Activated CD4-positive, alpha-beta memory T cell treated with anti-CD3 and anti-CD28 coated beads for 36 hours (primary cell): ENCODE results near the gene KRT9. TPM values are rescaled to one million over a fixed set of nuclear protein-coding genes. Genes with fewer than 3 reads are reported as not detected.

Experiments
- CTCF ChIA-PET: fragments of 350-600 bp; sonication (Branson Sonifier 250); formaldehyde crosslinking; loops from one replicate; lab custom pipeline; 2021; ENCODE audit warnings: antibody characterized with exemption, inconsistent platforms; lab: Charles Lee
- POLR2A ChIA-PET: fragments of 350-600 bp; sonication (Branson Sonifier 250); formaldehyde crosslinking; loops from one replicate; lab custom pipeline; 2021; ENCODE audit warnings: antibody characterized with exemption; lab: Charles Lee
- DNase-seq: peaks from one replicate; pipeline ENCODE4 v3.0.0-alpha.2; 2020
- H3K27ac Mint-ChIP-seq: one replicate; pipeline ENCODE4 v1.8.0; 2021; ENCODE audit warnings: mixed read lengths
- H3K27me3 Mint-ChIP-seq: one replicate; pipeline ENCODE4 v1.8.0; 2021; ENCODE audit warnings: mixed read lengths
- H3K36me3 Mint-ChIP-seq: one replicate; pipeline ENCODE4 v1.8.0; 2021; ENCODE audit warnings: mixed read lengths
- H3K4me1 Mint-ChIP-seq: one replicate; pipeline ENCODE4 v1.8.0; 2021; ENCODE audit warnings: low read depth, mixed read lengths
- H3K4me3 Mint-ChIP-seq: one replicate; pipeline ENCODE4 v1.8.0; 2021; ENCODE audit warnings: mild to moderate bottlenecking, mixed read lengths
- H3K9me3 Mint-ChIP-seq: one replicate; pipeline ENCODE4 v1.8.0; 2021; ENCODE audit warnings: mixed read lengths
- intact Hi-C: fragments of 100-400 bp; cut with micrococcal nuclease; formaldehyde crosslinking; loops from one replicate; pipeline ENCODE4 v1.15.1; 2023
- total RNA-seq, 2 experiments: library from RNA; stranded (reverse); gene quantifications; one replicate each; pipeline ENCODE4 v1.2.3, GENCODE V29; 2021

Gene KRT9
- total RNA-seq, 2 experiments from 2014 or later: not detected

DNA sequence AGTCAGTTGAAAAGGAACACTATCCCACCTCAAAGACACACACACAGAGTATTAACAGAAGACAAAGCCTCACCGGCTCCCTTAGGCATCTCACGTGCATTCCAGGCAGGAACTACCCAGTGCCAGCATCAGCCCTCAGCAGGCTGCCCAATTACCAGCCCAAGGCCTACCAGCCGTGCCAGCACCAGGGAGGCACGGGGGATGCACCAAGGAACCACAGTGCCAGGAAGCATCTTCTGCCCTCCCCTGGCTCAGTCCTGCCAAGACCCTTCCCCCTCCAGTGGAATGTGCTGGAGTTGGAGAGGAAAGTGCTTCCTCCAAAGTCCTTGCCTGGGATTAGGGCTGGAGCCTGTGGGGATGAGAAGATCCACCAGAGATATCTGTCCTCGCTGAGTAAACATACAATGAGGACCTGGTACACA lies 32.8 kb downstream of the KRT9 start:
- H3K27ac Mint-ChIP-seq: no peak overlapping the region
- no peak overlapping the region for H3K4me3 Mint-ChIP-seq
- intact Hi-C loops: no loop called here
- DNase-seq: no peak
- POLR2A ChIA-PET: no interaction called here
- CTCF ChIA-PET: no interaction called here
- no peaks in the 10 kb centered on the region for H3K27me3 Mint-ChIP-seq
- H3K9me3 Mint-ChIP-seq: no peaks in the 10 kb centered on the region
- H3K4me1 Mint-ChIP-seq: no peaks in the 10 kb centered on the region
- H3K36me3 Mint-ChIP-seq: no peaks in the 10 kb centered on the region

DNA sequence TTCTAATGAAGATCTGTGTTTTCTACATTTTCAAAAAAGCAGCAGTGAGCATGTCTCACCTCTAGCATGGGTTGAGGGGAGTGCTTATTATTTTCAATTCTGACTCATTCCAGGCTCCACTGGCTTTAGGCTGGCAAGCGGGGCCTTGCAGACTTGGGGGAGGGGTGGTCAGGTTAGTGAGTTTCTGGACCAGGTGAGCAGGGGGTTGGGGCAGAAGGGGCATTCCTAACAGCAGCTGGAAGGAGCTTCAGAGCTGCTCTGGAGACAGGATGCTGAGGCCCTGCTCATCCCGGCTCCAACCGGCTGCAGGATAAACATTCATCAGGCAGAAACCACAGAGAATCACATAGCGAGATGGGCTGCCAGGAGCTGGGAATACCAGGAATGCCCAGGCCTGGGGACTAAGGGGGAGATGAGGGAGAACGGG lies 33.3 kb downstream of the KRT9 start:
- Mint-ChIP-seq H3K9me3 (no peaks in the 10 kb centered on the region), H3K27ac (no peak overlapping the region), H3K27me3 (peaks cover 2% of the 10 kb centered on the region), H3K4me1 (no peaks in the 10 kb centered on the region), H3K36me3 (no peaks in the 10 kb centered on the region), H3K4me3 (no peak overlapping the region)
- POLR2A ChIA-PET: no interaction called here
- intact Hi-C loops: no loop called here
- no peak for DNase-seq
- CTCF ChIA-PET: no interaction called here

DNA sequence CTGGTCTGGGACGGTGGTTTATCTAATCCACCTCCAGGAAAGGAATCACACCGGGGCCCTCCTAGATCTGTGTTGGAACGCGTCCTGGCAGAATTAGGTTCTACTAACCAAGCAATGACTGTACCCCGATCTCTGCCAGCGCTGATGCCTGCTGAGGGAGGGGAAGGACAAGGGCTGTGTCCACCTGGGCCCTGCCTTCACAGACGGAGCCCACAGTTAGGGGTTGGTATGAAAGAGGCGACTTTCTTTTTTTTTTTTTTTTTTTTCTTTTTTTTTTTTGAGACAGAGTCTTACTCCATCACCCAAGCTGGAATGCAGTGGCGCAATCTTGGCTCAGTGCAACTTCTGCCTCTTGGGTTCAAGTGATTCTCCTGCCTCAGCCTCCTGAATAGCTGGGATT lies 33.9 kb downstream of the KRT9 start:
- Mint-ChIP-seq H3K27me3 (peaks cover 2% of the 10 kb centered on the region), H3K4me3 (no peak overlapping the region), H3K27ac (no peak overlapping the region), H3K4me1 (no peaks in the 10 kb centered on the region), H3K36me3 (no peaks in the 10 kb centered on the region), H3K9me3 (no peaks in the 10 kb centered on the region)
- no peak for DNase-seq
- POLR2A ChIA-PET: no interaction called here
- CTCF ChIA-PET: interaction anchor here (4.1 kb wide), 1 partner anchor 11 kb away, joined by 26 read pairs; no protein-coding TSS in a partner anchor
- intact Hi-C loops: no loop called here

DNA sequence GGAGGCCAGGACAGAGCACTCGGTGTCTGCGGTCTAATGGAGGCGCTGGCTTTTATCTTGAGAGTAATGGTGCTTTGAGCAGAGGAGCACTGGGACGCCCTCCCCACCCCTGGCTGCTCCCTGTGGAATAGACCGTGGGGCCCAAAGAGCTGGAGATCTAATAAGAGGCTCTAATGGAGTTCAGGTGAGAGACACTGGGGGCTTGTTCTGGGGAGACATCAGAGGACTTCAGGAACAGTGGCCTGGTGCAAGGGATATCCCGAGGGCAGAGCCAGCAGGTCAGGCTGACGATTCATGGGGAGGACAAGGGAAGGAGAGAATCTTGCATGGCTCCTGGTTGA lies 34.3 kb downstream of the KRT9 start:
- peaks cover 4% of the 10 kb centered on the region for H3K27me3 Mint-ChIP-seq
- H3K27ac Mint-ChIP-seq: no peak overlapping the region
- no peaks in the 10 kb centered on the region for H3K9me3 Mint-ChIP-seq
- CTCF ChIA-PET: interaction anchor here (4.1 kb wide), 1 partner anchor 11 kb away, joined by 26 read pairs; no protein-coding TSS in a partner anchor
- intact Hi-C loops: no loop called here
- POLR2A ChIA-PET: no interaction called here
- H3K36me3 Mint-ChIP-seq: no peaks in the 10 kb centered on the region
- DNase-seq: no peak
- no peak overlapping the region for H3K4me3 Mint-ChIP-seq
- no peaks in the 10 kb centered on the region for H3K4me1 Mint-ChIP-seq

DNA sequence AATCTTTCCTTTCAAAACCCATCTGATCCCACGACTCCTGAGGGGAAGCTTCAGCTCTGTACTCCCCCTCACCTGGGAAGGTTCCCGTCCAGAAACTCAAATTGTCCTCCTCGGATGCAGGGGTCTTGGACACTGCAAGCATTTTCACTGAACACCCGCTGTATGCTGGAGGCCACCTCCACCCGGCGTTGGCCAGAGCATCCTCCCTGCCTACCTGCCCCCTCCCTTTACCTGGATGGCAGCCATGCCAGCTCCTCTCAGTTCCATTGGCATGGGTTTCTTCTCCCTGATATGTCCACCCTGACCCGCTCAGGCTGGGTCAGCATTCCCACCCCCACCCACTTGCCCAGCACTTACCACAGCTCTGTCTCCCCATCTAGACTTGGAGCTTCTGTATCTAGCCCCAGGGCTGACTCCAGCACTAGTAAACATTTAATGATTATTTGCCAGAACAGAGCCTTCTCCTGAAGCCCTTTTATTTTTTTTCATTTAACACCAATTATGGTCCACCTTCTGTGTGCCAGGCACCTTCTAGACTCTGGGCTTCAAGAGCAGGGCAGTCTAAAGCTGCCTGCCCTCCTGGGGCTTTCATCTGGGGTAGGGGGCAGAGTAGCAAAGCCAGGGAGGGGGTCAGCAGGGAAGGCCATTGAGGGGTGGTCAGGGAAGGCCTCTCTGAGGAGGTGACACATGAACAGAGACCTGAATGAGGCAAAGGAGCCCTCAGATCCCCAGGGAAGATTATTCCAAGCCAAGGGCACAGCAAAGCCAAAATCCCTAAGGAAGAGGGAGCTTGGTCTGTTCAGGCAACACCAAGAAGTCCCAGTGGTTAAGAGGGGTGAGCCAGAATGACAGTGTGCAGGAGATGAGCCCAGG lies 34.9 kb downstream of the KRT9 start:
- POLR2A ChIA-PET: no interaction called here
- CTCF ChIA-PET: interaction anchor here (4.1 kb wide), 1 partner anchor 12 kb away, joined by 26 read pairs; no protein-coding TSS in a partner anchor
- Mint-ChIP-seq H3K4me3 (no peak overlapping the region), H3K4me1 (no peaks in the 10 kb centered on the region), H3K27ac (no peak overlapping the region), H3K36me3 (no peaks in the 10 kb centered on the region), H3K27me3 (peaks cover 4% of the 10 kb centered on the region), H3K9me3 (no peaks in the 10 kb centered on the region)
- intact Hi-C loops: no loop called here
- DNase-seq: no peak

DNA sequence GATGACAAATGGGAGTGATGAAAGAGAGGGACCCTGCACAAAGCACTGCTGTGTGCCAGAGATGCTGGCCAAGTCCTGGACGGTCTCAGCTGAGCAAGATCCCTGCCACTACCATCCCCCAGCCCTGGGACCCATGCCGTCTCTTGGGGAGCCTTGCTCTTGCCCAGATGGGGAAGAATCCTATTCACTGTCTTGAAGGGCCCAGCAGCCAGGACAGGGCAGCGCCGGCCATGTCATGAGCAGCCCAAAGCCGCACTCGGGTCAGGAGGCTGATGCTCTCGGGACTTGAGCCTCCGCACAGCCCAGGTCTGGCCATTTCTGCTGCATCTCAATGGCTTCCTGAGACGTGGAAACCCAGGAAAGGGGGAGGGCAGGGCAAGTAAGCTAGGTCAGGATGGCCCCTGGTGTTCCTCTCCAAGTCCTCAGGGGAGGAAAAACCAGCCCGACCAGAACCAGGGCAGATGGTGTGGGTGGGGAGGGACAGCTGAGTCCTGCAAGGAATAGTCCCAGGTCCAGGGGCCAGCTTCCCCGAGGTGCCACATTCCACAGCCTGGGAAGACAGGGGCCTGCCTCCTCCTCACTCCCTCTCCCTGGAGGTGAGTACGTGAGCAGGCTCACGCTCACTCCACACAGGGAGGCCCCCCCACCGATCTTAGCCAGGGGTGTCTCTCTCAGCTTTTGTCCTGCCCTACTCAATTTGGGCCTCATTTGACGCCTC lies 35.9 kb downstream of the KRT9 start:
- Mint-ChIP-seq H3K36me3 (no peaks in the 10 kb centered on the region), H3K4me1 (no peaks in the 10 kb centered on the region), H3K9me3 (no peaks in the 10 kb centered on the region), H3K27me3 (peaks cover 7% of the 10 kb centered on the region), H3K4me3 (no peak overlapping the region), H3K27ac (no peak overlapping the region)
- no peak for DNase-seq
- CTCF ChIA-PET: interaction anchor here (4.1 kb wide), 1 partner anchor 13 kb away, joined by 26 read pairs; no protein-coding TSS in a partner anchor
- POLR2A ChIA-PET: no interaction called here
- intact Hi-C loops: no loop called here

DNA sequence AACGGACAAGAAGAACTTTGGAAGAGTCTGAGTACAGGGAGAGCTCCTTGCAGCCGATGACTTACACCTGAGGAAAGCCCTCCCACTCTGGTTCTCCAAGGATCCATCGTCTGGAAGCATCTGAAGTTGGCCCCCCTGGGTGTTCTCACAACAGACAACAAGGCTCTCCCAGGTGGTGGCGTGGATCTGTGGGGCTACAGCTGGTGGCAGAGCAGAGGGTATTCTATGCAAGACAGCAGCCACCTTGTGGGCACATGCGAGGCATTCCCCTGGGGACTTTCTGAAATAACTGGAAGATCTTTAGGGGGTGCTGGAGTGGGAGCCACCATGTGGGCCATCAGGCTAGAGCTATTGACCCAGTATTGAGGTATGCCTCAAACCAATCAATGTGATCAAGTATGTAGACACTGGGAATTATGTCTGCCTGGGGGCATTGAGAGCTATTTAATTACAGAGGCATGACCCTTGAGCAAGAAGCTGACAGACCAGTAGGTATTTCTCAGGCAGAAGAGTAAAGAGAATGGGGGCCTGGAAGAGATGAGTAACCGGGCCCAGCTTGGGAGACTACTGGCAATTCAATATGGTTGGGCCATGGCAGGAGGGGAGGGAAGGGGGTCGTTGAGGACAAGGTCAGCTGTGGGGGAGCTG lies 36.8 kb downstream of the KRT9 start:
- intact Hi-C loops: no loop called here
- DNase-seq: no peak
- H3K9me3 Mint-ChIP-seq: no peaks in the 10 kb centered on the region

DNA sequence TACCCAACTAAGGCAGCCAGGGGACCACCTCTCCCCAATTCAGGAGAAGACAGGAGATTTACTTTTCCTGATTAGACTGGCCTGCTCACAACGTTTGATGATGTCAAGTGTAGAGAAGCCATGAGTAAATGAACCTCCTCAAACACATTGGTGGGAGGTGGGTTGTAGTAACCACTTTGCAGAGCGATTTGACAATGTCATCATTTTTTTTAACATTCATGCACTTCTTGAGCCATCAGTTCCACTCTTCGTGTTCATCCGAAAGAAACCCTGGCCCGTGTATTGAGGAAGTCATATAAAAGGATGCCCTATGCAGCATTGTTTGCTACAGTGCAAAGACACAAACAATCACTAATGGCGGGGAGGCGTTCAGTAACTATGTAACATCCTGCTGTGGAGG lies 38.2 kb downstream of the KRT9 start:
- CTCF ChIA-PET: interaction anchor here (2.0 kb wide), 1 partner anchor 16 kb away, joined by 14 read pairs; no protein-coding TSS in a partner anchor
- H3K9me3 Mint-ChIP-seq: no peaks in the 10 kb centered on the region
- DNase-seq: no peak
- intact Hi-C loops: no loop called here
- no peak overlapping the region for H3K4me3 Mint-ChIP-seq
- H3K27me3 Mint-ChIP-seq: peaks cover 23% of the 10 kb centered on the region
- H3K36me3 Mint-ChIP-seq: no peaks in the 10 kb centered on the region
- POLR2A ChIA-PET: no interaction called here
- no peaks in the 10 kb centered on the region for H3K4me1 Mint-ChIP-seq
- no peak overlapping the region for H3K27ac Mint-ChIP-seq

More for the DNA sequence above, 36.8 kb downstream of the KRT9 start:
- POLR2A ChIA-PET: no interaction called here
- Mint-ChIP-seq H3K4me1 (no peaks in the 10 kb centered on the region), H3K4me3 (no peak overlapping the region), H3K36me3 (no peaks in the 10 kb centered on the region), H3K27me3 (peaks cover 10% of the 10 kb centered on the region), H3K27ac (no peak overlapping the region)
- CTCF ChIA-PET: interaction anchor here (4.1 kb wide), 1 partner anchor 14 kb away, joined by 26 read pairs; no protein-coding TSS in a partner anchor

DNA sequence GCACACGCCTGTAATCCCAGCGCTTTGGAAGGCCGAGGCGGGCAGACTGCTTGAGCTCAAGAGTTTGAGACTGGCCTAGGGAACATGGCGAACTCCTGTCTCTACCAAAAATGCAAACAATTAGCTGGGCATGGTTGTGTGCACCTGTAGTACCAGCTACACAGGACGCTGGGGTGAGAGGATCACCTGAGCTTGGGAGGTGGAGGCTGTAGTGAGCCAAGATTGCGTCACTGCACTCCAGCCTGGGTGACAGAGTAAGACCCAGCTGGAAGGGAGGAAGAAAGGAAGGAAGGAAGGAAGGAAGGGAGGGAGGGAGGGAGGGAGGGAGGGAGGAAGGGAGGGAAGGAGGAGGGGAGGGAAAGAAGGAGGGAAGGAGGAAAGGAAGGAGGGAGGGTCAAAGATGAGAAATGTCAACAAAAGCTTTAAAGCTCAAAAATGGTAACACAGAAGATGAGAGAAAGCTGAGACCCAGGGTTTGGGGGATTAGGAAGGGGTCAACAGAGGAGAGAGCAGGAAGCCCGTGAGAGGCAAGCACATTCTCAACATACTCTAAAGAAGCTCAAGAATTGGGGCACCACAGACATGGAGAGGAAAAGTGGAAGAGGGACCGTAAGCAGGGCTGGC lies 38.8 kb downstream of the KRT9 start:
- Mint-ChIP-seq H3K9me3 (no peaks in the 10 kb centered on the region), H3K4me1 (no peaks in the 10 kb centered on the region), H3K4me3 (no peak overlapping the region), H3K27me3 (peaks cover 28% of the 10 kb centered on the region), H3K36me3 (no peaks in the 10 kb centered on the region), H3K27ac (no peak overlapping the region)
- intact Hi-C loops: no loop called here
- no peak for DNase-seq
- ChIA-PET POLR2A (no interaction called here), CTCF (interaction anchor here (2.0 kb wide), 1 partner anchor 16 kb away, joined by 14 read pairs; no protein-coding TSS in a partner anchor)

DNA sequence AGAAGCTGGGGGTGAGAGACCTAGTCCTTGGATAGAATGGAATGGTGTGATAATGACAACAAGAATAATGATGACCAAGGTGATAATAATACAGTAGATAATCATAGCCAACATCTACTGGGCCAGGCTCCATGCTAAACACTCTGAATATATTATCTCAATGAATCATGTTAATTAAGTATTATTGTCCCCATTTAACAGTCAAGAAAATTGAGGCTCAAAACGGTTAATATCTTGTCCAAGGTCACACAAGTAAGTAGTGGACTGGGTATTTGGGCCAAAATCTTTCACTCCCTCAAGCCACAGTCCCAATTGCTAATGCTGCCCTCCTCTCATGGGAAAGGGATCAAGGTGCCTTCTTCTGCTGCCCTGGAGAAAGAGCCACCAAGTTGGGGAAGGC lies 39.9 kb downstream of the KRT9 start:
- no peak for DNase-seq
- POLR2A ChIA-PET: no interaction called here
- peaks cover 5% of the 10 kb centered on the region for H3K4me1 Mint-ChIP-seq
- peaks cover 33% of the 10 kb centered on the region for H3K27me3 Mint-ChIP-seq
- intact Hi-C loops: no loop called here
- no peaks in the 10 kb centered on the region for H3K36me3 Mint-ChIP-seq
- CTCF ChIA-PET: interaction anchor here (2.0 kb wide), 1 partner anchor 17 kb away, joined by 14 read pairs; no protein-coding TSS in a partner anchor
- H3K4me3 Mint-ChIP-seq: no peak overlapping the region
- no peaks in the 10 kb centered on the region for H3K9me3 Mint-ChIP-seq
- H3K27ac Mint-ChIP-seq: no peak overlapping the region

DNA sequence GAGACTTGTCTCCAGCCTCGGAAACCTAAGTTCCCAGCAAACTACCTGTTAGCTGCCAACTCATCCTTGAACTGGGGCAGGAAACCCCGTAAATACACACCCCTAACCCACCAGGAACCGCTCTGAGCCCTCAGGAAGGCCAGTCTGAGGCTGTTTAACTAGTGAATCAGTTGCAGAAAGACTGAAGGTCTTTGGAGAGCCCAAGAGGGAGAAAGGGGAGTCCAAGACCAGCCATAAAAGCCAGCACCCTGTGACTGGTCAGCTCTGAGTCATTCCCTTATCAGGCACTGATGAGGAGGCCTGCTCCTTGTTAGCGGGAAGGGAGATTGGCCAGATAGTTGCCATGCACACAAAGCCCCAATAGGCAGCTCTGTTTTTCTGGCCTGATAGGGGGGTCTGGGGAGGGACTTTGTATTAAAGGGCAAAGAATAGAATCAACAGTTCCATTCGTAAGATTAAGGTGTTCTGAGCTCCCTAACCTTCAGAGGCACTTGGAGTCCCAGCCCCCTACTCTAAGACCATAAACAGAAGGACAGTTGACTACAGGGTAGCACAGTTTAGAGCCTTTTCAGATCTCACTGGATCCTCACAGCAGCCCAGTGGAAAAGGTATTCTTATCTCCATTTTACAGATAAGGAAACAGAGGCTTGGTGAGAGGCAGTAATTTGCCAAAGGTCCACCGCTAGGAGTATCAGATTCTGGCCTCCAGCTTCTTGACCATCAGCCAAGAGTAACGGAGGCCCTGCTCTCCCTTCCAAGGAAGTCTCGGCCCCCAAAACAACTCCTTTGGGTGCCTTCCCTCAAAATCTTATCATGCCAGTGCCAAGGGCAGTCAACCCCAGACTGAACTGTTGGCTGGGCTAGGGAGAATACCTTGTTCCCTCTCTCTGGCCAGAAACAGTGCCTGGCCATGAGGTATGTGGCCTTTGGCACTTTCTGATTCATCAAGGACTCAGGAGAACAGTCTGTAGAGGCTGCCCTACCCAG lies 41.5 kb downstream of the KRT9 start:
- intact Hi-C loops: no loop called here
- Mint-ChIP-seq H3K4me1 (peaks cover 5% of the 10 kb centered on the region), H3K9me3 (no peaks in the 10 kb centered on the region), H3K4me3 (no peak overlapping the region), H3K27me3 (peaks cover 42% of the 10 kb centered on the region), H3K27ac (no peak overlapping the region), H3K36me3 (no peaks in the 10 kb centered on the region)
- DNase-seq: no peak
- ChIA-PET POLR2A (no interaction called here), CTCF (interaction anchor here (1.5 to 3.7 kb wide), 3 partner anchors 12 to 118 kb away, joined by 4 to 19 read pairs (median 6); no protein-coding TSS in a partner anchor)
